Motor neuron (in vitro differentiated cells): Measurements from ENCODE around the gene MVB12B. TPM values are rescaled to one million over a fixed set of nuclear protein-coding genes. Genes with fewer than 3 reads are reported as not detected.

Experiments used
- ATAC-seq, 8 experiments: fragments of 200-7000 bp; cut with Tn5 transposase; replicated peaks in 6 of 8; 2 replicates each; pipeline ENCODE4 v1.8.0; 2021; ENCODE audit warnings: mild to moderate bottlenecking in 8 of 8, moderate library complexity in 8 of 8
- H3K27ac ChIP-seq, 2 donors: fragments of 250-450 bp; sonication (Bioruptor Pico); 2 replicates each; pipeline ENCODE4 v1.9.0; 2021; ENCODE audit warnings: antibody characterized with exemption in 2 of 2, mild to moderate bottlenecking in 2 of 2, moderate library complexity in 1 of 2
- H3K4me1 ChIP-seq, 2 donors: fragments of 250-450 bp; sonication (Bioruptor Pico); replicated peaks in 1 of 2; 2 replicates each; pipeline ENCODE4 v1.6.1; 2021; ENCODE audit warnings: antibody characterized with exemption in 2 of 2, mild to moderate bottlenecking in 2 of 2, moderate library complexity in 1 of 2
- H3K4me3 ChIP-seq, 5 donors: fragments of 250-450 bp; sonication (Bioruptor Pico); 2 replicates each; pipeline ENCODE4 v1.9.0; 2021; ENCODE audit warnings: antibody characterized with exemption in 5 of 5, mild to moderate bottlenecking in 5 of 5, moderate library complexity in 4 of 5
- WGBS, 10 experiments: fragments of 450-650 bp; shearing (Covaris generic); methylation state at CpG; one replicate each; pipeline ENCODE4 v1.0.0; 2022; 5-methylcytosine and 5-hydroxymethylcytosine counted together
- in situ Hi-C, 9 experiments: fragments of 400-800 bp; cut with MboI; loops; one replicate each; pipeline ENCODE4 v1.15.0; 2021; ENCODE audit warnings: low sequenced_read_pairs in 9 of 9, low pct_unique_long_range_greater_than_20kb in 2 of 9; ENCODE audit not compliant: unreplicated experiment in 9 of 9
- total RNA-seq, 8 experiments: library from RNA; unstranded; fragments of 300-600 nt; gene quantifications; 2 replicates each; pipeline versions ENCODE4 v1.2.3 to v1.2.4, GENCODE V29; 2022

MVB12B gene
- total RNA-seq, 8 experiments from 2014 or later: 1.7 to 33.8 (median 23.0) TPM

GRCh38 chr9:126361810-126362238, 35.2 kb downstream of the MVB12B start:
- in situ Hi-C loops: no loop called here
- peaks cover 0 to 3% of the 10 kb centered on the region in 2 donors for H3K4me1 ChIP-seq
- ATAC-seq: no peak
- H3K4me3 ChIP-seq: no peak overlapping the region
- WGBS, 10 experiments: 34 to 100% (median 82%) methylated on average over 1 to 3 of the region's 3 CpGs; no CpG with 5 or more reads in 2 of the 10 experiments
- no peak overlapping the region for H3K27ac ChIP-seq

GRCh38 chr9:126363250-126363649, 36.6 kb downstream of the MVB12B start:
- in situ Hi-C loops: no loop called here
- Histone ChIP-seq H3K4me3 (no peak overlapping the region), H3K4me1 (peaks cover 3 to 5% of the 10 kb centered on the region in 2 donors), H3K27ac (no peak overlapping the region)
- ATAC-seq: no peak
- WGBS, 10 experiments: 76 to 100% (median 90%) methylated on average over 2 to 6 of the region's 6 CpGs; no CpG with 5 or more reads in 1 of the 10 experiments

GRCh38 chr9:126363847-126364671, 37.4 kb downstream of the MVB12B start:
- 60 to 98% (median 90%) methylated on average over 1 to 5 of the region's 8 CpGs; no CpG with 5 or more reads in 3 of the 10 experiments for WGBS, 10 experiments
- Histone ChIP-seq H3K27ac (no peak overlapping the region), H3K4me1 (peaks cover 3 to 5% of the 10 kb centered on the region in 2 donors), H3K4me3 (no peak overlapping the region)
- in situ Hi-C loops: no loop called here
- peak in 3 of 8 experiments; percentile 25 to 73 (median 25) for ATAC-seq

GRCh38 chr9:126365780-126366179, 39.2 kb downstream of the MVB12B start:
- Histone ChIP-seq H3K27ac (no peak overlapping the region), H3K4me3 (no peak overlapping the region), H3K4me1 (peaks cover 3 to 5% of the 10 kb centered on the region in 2 donors)
- 60 to 100% (median 71%) methylated on average over 1 to 3 of the region's 3 CpGs; no CpG with 5 or more reads in 2 of the 10 experiments for WGBS, 10 experiments
- ATAC-seq: no peak
- in situ Hi-C loops: no loop called here

- Histone ChIP-seq H3K27ac (no peak overlapping the region), H3K4me3 (no peak overlapping the region), H3K4me1 (peaks cover 3 to 5% of the 10 kb centered on the region in 2 donors)
- in situ Hi-C loops: no loop called here
- peak in 3 of 8 experiments; percentile 34 to 62 (median 52) for ATAC-seq
- 18 to 95% (median 82%) methylated on average over 3 to 11 of the region's 13 CpGs for WGBS, 10 experiments
Measured at GRCh38 chr9:126366366-126367011, 39.9 kb downstream of the MVB12B start.

GRCh38 chr9:126367139-126367538, 40.5 kb downstream of the MVB12B start:
- ATAC-seq: no peak
- Histone ChIP-seq H3K27ac (no peak overlapping the region), H3K4me3 (no peak overlapping the region), H3K4me1 (peaks cover 3 to 5% of the 10 kb centered on the region in 2 donors)
- in situ Hi-C loops: no loop called here
- 71 to 100% (median 86%) methylated on average over 2 to 11 of the region's 13 CpGs; no CpG with 5 or more reads in 3 of the 10 experiments for WGBS, 10 experiments

- Histone ChIP-seq H3K4me3 (no peak overlapping the region), H3K4me1 (peaks cover 3 to 5% of the 10 kb centered on the region in 2 donors), H3K27ac (no peak overlapping the region)
- ATAC-seq: peak in 1 of 8 experiments; percentile 36
- 63 to 100% (median 70%) methylated on average over 1 to 3 of the region's 3 CpGs; no CpG with 5 or more reads in 5 of the 10 experiments for WGBS, 10 experiments
- in situ Hi-C loops: no loop called here
Measured at GRCh38 chr9:126367616-126368015, 41.0 kb downstream of the MVB12B start.

- ATAC-seq: no peak
- Histone ChIP-seq H3K27ac (no peak overlapping the region), H3K4me3 (no peak overlapping the region), H3K4me1 (peaks cover 3 to 7% of the 10 kb centered on the region in 2 donors)
- 60 to 100% (median 92%) methylated on average over 2 to 6 of the region's 7 CpGs; no CpG with 5 or more reads in 2 of the 10 experiments for WGBS, 10 experiments
- in situ Hi-C loops: no loop called here
Measured at GRCh38 chr9:126368020-126368419, 41.4 kb downstream of the MVB12B start.

- Histone ChIP-seq H3K27ac (no peak overlapping the region), H3K4me1 (peaks cover 34 to 38% of the 10 kb centered on the region in 2 donors), H3K4me3 (no peak overlapping the region)
- in situ Hi-C loops: no loop called here
- WGBS, 10 experiments: 72 to 100% (median 93%) methylated on average over 1 to 13 of the region's 17 CpGs; no CpG with 5 or more reads in 2 of the 10 experiments
- no peak for ATAC-seq
Measured at GRCh38 chr9:126371007-126371870, 44.6 kb downstream of the MVB12B start.

- H3K4me1 ChIP-seq: peaks cover 43 to 45% of the 10 kb centered on the region in 2 donors
- no peak overlapping the region for H3K4me3 ChIP-seq
- no peak overlapping the region for H3K27ac ChIP-seq
- WGBS, 10 experiments: 40 to 100% (median 83%) methylated on average over 1 to 5 of the region's 6 CpGs
- in situ Hi-C loops: no loop called here
- no peak for ATAC-seq
Measured at GRCh38 chr9:126372716-126373115, 46.1 kb downstream of the MVB12B start.

GRCh38 chr9:126373241-126373640, 46.6 kb downstream of the MVB12B start:
- in situ Hi-C loops: no loop called here
- Histone ChIP-seq H3K4me1 (peaks cover 43 to 44% of the 10 kb centered on the region in 2 donors), H3K4me3 (no peak overlapping the region), H3K27ac (no peak overlapping the region)
- ATAC-seq: peak in 1 of 8 experiments; percentile 13
- 17 to 100% (median 80%) methylated on average over 1 to 4 of the region's 5 CpGs; no CpG with 5 or more reads in 1 of the 10 experiments for WGBS, 10 experiments

GRCh38 chr9:126374366-126374781, 47.7 kb downstream of the MVB12B start:
- H3K4me1 ChIP-seq: peaks cover 46 to 55% of the 10 kb centered on the region in 2 donors
- H3K27ac ChIP-seq: peak overlapping the region in 1 of 2 donors; percentile 7
- H3K4me3 ChIP-seq: no peak overlapping the region
- ATAC-seq: peak in 4 of 8 experiments; percentile 22 to 39 (median 26)
- in situ Hi-C loops: no loop called here
- 60 to 100% (median 87%) methylated on average over 1 to 3 of the region's 4 CpGs; no CpG with 5 or more reads in 5 of the 10 experiments for WGBS, 10 experiments
